NOMO-1 treated with DMSO at 0.1 percent for 48 hours (cell line): ENCODE data around the gene CCR5AS.
"Not testable (repeated sequence)": the region's sequence is repeated elsewhere in the genome, so short reads cannot be mapped to it uniquely, and the experiment has no call there.

Source experiments
- DNase-seq: peaks from one replicate; lab custom pipeline; 2025; ENCODE audit not compliant: unreplicated experiment; lab: John Stamatoyannopoulos, UW

The CCR5AS gene

DNA sequence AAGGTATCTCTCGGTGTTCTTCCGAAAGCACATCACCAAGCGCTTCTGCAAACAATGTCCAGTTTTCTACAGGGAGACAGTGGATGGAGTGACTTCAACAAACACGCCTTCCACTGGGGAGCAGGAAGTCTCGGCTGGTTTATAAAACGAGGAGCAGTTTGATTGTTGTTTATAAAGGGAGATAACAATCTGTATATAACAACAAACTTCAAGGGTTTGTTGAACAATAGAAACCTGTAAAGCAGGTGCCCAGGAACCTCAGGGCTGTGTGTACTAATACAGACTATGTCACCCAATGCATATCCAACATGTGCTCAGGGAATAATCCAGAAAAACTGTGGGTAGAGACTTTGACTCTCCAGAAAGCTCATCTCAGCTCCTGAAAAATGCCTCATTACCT, 48.4 kb downstream of the CCR5AS start:
- DNase-seq = no peak

DNA sequence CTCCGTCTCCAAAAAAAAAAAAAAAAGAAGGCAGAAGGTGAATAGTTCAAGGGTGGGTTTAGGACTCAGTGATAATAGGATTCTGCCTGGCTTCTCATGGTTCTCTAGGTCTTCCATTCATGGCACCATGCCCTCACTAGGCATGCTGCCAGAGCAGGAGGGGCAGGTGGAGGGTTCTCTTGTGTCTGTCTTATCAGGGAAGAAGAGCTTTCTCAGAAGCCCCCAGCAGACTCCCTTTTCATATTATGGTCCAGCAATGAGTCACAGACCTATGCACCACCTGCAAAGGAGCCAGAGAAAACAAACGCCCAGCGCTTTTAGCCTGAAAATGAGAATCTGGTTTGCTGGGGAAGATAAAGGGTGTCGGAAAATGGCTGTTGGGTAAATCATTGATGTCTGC, 50.0 kb downstream of the CCR5AS start:
- no peak for DNase-seq

DNA sequence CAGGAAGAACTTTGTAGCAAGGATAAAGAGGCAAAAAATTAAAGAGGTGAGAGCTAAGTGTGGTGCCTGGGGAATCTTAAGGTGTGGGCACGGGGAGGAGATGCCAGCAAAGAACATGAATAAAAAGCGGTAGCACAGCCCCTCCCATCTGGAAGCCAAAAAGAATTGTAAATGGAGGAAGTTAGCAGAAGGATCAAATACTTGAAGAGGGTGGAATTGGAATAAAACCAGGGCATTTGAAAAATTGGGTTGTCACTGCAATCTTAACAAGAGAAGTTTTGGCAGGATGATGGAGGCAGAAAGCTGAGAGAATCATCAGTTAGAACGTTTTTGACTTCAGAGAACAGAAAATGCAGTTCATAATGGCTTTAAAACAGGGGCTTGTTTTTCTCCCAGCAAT, 50.6 kb downstream of the CCR5AS start:
- peak; percentile 7 for DNase-seq

DNA sequence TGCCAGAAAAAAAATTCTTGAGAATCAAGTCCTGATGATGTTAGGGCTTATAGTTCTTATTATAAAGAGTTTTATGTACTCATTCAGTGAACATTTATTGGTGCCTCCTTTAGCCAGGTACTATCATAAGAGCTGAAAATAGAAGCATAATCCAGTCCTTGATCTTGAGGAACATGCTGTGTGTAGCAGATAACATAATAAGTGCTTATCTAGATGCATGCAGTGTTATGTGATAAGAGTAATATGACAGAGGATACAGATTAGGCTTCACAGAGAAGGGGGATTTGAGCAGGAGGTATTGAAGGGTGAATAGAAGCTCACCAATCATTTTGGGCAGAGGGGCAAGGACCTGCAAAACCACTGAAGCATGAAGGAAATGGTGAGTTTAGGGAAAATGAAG, 51.9 kb downstream of the CCR5AS start:
- DNase-seq = no peak

DNA sequence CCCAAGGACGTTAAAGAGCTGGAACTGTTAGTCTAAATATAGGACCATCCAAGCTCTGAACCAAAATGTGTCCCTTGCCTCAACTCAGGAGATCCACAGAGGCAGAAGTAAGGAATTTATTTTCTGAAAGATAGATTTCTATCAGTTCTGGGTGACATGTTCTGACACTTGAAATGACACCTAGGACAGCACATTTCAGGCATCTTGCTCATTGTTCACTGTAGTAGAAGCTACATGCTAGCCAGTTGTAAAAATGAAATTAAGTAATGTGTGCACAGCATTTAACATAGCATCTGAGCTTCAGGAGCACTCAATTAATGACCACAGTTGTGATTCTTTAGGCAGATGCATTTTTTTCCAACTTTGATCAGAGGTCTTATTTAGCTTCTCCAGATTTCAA, 52.4 kb downstream of the CCR5AS start:
- no peak for DNase-seq

DNA sequence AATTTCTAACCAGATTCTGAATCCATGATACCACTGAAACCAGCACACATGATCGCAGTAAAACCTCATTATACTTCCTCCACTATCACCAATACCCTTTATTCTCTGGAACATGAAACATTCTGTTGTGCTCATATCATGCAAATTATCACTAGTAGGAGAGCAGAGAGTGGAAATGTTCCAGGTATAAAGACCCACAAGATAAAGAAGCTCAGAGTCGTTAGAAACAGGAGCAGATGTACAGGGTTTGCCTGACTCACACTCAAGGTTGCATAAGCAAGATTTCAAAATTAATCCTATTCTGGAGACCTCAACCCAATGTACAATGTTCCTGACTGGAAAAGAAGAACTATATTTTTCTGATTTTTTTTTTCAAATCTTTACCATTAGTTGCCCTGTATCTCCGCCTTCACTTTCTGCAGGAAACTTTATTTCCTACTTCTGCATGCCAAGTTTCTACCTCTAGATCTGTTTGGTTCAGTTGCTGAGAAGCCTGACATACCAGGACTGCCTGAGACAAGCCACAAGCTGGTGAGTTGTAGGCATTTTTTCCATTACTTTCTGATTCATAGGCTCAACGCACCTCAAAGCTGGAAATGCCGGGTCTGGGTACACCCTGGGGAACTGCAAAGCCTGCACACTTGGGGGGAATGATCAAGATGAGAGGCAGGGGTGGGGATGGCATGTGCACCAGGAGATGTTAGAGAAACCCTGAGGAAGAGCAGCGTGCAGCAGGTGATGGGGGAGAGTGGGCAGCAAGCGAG, 53.0 kb downstream of the CCR5AS start, which contains the start of gene CCR2:
Gene CCR2 (plus strand): TSS at position 465 of the 764 bp plus-strand sequence. CDS start 3,417 bp downstream, outside the sequence.
- DNase-seq = peak; percentile 56

DNA sequence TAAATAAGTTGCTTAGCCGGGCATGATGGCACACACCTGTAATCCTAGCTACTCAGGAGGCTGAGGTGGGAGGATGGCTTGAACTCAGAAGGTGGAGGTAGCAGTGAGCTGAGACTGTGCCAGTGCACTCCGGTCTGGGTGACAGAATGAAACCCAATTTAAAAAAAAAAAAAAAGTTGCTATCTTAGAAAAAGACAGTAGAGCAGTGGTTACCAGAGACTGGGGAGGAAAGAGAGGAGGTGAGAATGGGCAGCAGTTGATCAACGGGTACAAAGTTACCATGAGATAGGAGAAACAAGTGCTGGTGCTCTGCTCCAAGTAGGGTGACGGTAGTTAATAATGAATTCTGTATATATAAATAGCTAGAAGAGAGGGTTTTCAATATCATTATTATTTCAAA, 53.8 kb downstream of the CCR5AS start:
- no peak for DNase-seq

DNA sequence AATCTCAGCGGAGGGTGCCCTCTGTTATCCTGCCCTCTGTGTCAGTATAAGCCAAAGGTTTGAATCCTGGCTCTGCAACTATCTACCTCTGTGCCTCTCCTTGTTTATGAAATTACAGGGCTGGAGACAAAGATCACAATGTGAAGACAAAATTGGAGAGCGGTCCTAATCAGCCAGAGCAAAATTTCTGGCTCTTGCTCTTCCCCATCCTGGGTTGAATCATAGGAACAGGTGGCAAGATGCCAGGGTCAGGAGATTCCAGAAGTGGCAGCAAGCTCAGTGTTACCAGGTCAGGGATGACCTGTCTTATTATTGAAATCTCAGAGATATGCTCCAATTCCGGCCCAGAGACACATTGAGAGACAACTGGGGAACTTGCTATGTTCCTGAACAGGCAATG, 55.2 kb downstream of the CCR5AS start:
- DNase-seq = no peak

DNA sequence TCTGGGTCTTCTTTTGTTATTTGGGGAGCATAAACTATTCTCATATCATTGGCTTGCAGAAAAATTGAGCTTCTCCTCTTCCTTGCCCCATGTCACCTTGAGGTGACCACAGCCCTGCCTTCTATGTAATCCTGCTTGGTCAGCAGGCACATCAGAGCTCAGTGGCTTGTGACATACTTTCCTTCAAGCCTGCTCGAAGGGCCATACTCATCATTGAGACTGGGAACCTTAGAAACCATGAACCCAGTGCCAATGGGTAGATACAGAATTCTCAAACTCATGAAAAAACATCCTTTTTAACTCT, 56.7 kb downstream of the CCR5AS start:
- peak; percentile 67 for DNase-seq

DNA sequence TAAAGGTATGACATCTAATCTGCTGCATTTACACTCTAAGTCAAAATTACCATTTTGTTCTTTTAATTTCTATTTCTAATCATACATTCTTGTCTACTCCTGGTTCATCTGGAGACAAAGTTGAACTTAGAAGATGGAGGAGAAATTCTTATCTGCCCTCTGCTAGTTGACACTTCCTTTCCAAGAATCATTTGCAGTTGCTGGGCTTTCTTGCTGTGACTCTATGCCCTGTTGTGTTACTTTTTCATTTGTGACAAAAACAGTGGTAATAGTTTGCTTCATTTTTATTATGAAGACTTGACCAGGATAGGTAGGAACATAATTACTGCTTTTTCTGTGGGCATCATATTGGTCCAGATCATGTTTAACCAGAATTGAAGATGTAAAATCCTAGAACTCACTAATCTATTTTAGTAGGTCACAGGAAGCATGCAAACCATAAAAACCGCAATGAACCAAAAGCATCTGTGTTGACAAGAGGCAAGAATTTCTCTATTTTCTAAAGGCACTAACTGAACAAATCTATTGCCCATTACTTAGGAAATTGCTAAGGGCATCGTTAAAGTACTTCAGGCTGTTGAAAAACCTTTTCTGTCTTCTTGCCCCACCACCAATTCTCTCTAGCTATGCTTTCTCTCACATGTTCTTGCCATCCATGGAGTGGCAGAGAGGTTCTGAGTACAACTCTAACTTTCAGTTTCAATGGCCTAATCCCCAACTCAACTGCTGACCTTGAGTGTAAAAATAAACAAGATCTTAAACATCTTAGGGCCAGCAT, 57.2 kb downstream of the CCR5AS start:
- peak; percentile 73 for DNase-seq

DNA sequence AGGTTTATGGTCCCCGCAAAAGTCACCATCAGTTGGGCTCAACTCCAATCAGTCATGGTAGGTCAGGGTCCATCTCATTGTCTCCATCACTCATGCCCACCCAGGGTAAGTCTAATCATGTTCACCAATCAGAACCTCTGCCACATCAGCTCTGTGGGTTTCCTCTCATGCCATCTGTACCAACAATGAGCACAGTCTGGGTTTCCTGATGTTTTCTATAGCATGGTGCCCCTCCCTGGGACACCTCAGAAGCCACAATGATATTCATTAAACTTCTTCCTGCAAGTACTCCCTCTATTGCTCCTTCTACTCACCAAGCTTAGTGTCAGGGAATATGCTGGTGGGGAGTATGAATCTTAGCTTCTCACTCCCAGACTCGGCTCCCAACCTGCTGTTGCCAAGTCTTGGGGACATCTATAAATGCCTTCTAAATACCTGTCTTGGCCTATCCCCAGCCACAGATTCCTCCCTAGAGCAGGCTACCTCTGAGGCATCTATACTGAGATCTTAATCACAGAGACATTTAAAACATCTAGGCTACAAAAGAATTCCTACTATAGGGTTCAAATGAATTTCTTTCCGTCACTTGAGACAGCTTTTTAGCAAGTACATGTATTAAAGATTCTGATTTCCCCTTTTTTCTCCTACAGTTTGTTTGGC, 57.9 kb downstream of the CCR5AS start:
- DNase-seq = no peak

DNA sequence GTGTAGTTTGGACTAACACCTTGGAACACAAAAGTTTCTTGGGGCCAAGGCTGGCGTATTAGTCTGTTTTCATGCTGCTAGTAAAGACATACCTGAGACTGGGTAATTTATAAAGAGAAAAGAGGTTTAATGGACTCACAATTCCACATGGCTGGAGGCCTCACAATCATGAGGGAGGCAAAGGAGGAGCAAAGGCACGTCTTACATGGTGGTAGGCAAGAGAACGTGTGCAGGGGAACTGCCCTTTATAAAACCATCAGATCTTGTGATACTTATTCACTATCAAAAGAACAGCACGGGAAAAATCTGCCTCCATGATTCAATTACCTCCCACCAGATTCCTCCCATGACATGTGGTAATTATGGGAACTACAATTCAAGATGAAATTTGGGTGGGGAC, 62.4 kb downstream of the CCR5AS start:
- DNase-seq = no peak

DNA sequence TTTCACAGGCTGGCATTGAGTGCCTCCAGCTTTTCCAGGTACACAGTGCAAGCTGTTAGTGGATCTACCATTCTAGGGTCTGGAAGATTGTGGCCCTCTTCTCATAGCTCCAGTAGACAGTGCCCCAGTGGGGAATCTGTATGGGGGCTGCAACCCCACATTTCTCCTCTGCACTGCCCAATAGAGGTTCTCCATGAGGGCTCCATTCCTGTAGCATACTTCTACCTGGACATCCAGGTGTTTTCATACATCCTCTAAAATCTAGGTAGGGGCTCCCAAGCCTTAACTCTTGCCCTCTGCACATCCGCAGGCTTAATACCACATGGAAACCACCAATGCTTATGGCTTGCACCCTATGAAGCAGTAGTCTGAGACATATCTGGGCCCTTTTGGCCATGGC, 68.0 kb downstream of the CCR5AS start:
- no peak for DNase-seq

DNA sequence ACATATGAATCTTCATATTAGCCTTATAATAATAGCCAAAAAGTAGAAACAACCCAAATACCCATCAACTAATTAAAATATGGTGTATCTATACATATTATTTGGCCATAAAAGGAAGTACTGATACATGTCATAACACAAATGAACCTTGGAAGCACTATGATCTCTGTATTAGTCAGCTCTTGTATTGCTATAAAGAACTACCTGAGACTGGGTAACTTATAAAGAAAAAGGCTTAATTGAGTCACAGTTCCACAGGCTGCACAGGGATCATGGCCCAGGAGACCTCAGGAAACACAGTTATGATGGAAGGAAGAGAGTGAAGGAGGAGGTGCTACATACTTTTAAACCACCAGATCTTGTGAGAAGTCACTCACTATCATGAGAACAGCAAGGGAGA, 69.0 kb downstream of the CCR5AS start:
- no peak for DNase-seq

DNA sequence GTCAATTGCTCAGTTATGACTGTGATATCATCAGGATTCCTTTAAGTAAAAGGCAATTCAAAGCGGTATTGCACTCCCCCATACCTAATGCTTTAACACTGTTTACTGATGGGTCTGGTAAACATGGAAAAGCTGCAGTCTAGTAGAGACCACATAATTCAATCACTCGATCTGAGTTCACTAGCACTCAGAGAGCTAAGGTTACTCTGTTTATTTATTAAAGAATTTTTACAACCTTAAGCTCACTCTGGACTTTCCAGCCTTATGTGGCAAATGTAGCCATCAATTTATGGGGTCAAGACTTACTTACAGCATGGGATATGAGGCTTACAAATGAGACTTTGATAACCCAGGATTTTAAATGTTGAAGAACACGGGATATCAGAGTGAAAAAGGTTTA, 71.3 kb downstream of the CCR5AS start:
- no peak for DNase-seq

DNA sequence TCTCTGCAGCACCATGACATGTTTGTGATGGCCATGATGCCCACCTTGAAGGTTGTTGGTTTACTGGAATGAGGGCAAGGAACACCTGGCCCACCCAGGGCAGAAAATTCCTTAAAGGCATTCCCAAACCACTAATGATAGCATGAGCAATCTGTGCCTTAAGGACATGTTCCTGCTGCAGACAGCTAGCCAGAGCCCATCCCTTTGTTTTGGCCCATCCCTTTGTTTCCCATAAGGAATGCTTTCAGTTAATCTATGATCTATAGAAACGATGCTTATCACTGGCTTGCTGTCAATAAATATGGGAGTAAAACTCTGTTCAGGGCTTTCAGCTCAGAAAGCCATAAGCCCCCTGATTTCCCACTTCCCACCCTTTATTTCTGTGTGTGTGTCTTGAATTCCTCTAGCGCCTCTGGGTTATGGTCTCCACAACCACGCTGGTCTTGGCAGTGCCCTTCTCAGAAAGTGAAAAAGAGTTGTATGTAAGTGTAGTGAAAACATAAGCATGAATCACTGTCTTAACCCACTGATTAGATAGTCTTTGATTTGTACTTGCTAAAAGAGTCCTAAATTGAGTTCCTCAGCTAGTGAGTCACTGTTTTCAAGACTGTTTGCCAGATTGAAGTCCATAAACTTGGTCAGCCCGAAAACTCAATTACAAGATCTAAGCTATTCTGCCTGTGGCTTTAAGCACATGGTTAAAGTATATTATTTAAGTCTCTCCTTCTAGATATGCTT, 72.0 kb downstream of the CCR5AS start:
- DNase-seq = no peak

DNA sequence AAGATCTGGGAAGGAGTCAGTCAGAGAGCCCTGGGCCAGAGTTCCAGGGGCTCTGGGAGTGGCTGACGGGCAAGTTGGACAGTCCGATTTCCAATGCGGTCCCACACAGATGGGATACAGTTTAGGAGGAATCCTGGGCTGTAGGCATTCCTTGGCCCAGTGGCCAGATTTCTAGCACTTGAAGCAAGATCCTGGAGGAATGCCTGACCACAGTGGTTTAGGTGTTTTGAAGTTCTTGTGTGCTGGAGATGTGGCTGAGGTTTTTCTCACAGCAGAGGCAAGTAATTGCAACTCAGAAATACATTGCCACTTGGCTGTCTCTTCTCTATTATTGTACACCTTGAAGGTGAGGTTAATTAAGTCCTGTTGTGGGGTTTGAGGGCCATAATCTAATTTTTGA, 76.2 kb downstream of the CCR5AS start:
- not testable (repeated sequence) for DNase-seq

DNA sequence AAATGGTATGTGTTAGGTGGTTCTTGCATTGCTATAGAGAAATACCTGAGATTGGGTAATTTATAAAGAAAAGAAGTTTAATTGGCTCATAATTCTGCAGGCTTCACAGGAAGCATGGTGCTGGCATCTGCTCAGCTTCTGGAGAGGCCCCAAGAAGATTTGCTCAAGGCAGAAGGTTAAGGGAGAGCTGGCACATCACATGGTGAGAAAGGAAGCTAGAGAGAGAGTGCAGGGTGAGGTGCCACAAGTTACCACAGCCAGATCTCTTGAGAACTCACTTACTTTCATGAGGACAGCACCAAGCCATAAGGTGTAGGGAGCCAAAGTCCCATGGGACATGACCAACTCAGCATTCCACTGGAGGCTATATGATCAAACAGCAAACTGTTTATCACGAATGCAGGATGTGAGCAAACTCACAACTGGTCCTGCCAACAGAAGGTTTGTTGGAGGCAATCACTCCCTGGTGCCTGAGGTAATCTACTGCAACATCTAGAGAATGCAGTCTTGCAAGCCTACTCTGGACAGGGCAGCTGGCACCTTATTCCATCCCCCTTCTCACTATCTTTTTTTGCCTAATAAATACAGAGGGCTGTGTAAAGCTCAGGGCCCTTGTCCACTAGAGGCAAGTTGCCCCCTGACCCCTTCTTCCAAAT, 81.1 kb downstream of the CCR5AS start:
- no peak for DNase-seq

DNA sequence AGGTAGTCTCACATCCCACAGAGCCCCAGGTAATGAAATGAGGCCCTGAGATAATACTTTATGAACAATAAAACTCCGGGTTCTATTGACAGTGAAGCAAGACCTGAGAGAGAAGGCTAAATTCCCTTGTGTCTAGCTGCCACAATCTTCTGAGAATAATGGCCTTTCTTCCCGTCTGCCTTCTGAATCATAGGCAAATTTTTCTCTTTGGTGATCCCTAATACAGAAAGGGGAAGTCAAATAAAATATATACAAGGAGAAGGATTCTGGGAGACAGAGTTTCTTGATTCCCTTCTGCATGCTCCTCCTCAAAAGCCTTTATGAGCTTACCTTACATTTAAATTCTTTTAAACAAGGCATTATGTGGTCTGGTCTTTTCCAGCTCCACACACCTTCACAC, 82.8 kb downstream of the CCR5AS start:
- no peak for DNase-seq

DNA sequence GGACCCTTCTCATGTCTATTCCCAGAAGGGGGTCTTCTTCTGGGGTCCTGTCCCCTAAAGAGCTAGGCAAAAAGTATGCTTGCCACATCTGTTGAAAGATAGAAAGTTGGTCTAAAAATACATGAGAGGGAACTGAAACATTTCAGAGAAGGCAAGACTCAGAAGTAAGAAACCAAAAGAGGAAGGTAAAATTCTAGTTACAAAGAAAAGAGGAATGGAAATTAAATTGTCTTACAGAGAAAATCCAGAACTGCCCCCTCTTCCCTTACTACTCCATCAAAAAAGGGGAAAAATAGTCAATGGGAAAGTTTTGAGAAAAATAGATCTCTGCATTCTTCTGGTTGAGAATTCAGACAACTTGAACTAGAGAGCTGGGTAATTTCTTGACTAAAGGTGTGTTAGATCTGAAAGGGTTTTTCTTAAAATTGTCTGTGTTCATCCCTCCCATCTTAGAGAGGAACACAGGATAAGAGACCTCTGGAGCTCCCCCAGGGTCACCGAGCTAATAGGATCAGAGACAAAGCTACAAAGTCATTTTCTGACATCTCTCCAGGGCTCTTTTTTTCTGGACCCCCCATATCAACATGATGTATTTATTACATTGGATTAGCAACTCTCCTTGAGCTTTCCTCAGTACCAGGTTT, 85.3 kb downstream of the CCR5AS start:
- DNase-seq = peak; percentile 97
